EH (cell line): Measurements from ENCODE around the gene GPRC5B.

Experiments
- DNase-seq: peaks from one replicate; pipeline ENCODE4 v3.0.0-alpha.2; 2015; ENCODE audit warnings: low read depth

The GPRC5B gene

GRCh38 chr16:19844945-19845641 lies 39.6 kb downstream of the GPRC5B start:
- DNase-seq = peak; percentile 77

DNA sequence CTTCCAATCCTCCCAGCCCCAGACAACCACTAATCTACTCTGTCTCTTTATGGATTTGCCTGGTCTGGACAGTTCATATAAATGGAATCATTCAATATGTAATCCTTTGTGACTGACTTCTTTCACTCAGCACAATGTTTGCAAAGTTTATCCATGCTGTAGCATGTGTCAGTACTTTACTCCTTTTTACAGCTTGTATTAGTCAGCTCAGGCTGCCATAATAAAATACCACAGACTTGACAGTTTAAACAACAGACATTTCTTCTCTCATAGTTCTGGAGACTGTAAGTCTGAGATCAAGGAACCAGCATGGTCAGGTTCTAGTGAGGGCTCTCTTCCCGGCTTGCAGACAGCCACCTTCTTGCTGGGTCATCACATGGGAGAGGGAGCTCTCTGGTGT lies 41.3 kb downstream of the GPRC5B start:
- DNase-seq = peak; percentile 35

DNA sequence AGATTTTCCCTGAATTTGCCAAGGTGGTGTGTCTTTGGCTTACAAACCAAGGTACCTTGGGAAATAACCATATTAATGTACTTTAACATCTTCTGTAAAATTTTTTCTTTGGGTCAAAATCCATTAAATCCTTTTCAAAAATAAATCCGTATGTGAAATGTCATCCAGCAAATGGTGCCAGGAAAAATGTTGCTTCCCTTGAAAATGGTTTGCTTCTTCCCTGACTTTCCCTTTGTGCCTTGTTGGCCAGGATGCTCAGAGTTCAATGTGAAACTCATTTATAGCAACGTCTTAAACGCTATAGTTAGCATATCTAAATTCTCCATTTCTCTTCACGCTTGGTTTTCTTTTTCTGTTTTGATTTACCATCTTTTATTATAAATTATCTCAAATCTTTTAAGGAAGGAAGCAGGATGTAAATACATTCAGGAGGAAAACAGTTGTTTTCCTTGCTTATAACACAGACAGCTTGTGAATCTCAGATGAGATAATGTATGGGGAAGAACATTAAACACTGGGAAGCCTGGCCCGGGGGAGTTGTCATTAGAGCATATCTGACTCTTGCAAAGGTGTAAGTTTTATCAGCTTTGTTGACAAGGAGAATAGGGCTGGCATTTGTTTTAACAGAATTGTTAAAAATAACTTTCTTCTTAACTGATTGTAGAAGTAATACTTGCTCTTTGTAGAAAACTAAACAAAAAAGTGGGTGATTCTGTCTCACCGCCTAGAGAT lies 42.1 kb downstream of the GPRC5B start:
- no peak for DNase-seq

DNA sequence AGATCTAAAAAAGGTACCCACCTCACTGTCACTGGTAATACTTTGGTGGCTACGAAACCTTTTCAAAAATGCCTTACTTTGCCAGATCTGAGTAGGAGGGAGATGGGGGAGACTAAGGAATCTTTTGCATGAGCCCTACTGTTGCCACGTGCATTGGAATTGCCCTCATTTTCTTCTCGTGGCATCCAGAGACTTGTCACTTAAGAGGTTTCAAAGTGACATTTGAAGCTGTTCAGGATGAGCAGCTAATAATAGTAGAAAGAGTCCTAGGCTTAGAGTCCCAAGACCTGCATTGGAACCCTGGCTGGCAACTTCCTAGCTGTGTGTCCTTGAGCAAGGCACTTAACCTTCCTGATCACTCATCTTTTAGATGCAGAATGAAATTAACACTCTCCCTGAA lies 43.5 kb downstream of the GPRC5B start:
- DNase-seq = no peak

DNA sequence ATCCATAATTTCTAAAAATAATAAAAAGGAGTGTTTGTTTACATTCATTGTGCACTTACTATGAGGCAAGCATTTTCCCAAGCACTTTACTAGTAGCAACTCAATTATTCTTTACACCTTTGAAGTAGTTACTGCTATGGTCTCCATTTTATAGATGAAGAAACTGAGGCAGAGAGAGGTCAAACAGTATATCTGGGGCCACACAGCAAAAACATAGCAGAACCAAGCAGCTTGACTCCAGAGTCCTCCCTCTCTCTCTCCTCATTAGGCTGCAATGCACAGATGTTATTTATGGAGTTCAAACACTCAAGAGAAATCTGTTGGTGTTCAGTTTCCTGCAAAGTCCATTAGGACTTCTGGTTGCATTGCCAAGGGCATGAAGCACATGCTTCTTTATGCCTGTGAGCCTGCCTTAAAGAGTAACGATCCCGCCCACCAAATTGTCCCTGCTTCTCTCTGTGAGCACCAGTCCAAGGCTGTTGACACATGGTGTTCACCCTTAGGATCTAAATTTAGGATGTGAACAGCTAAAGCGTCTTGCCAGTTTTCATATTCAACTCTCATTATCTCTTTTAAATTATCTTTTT lies 44.0 kb downstream of the GPRC5B start:
- peak; percentile 10 for DNase-seq

- no peak for DNase-seq
Measured at GRCh38 chr16:19837984-19838707, 46.5 kb downstream of the GPRC5B start.

DNA sequence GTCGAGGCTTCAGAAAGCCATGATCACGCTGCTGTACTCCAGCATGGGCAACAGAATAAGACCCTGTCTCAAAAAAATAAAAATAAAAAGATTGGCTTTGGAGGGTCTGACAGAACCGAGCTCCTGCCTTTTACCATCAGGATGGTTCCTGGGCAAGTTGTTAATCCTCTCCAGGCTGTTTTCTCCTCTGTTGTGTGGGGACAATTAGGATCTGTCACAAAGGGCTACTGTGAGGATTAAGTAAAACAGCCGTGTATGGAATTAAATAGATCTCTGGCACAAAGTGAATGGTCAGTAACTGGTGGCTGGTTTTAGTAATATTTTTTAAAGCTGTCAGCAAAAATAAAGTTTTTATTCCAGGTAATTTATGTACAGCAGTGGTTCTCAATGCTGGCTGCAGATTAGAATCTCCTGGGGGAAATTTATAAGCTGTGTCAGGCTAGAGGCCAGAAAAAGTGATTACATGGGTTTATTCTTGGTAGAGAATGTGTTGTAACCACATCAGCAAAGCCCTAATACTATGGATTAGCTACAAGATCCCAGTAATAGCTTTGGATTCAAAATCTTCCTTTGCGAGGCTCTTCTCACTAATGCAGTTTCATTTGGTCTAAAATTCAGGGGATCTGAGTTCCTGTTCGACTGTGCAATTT lies 47.2 kb downstream of the GPRC5B start:
- DNase-seq = no peak

DNA sequence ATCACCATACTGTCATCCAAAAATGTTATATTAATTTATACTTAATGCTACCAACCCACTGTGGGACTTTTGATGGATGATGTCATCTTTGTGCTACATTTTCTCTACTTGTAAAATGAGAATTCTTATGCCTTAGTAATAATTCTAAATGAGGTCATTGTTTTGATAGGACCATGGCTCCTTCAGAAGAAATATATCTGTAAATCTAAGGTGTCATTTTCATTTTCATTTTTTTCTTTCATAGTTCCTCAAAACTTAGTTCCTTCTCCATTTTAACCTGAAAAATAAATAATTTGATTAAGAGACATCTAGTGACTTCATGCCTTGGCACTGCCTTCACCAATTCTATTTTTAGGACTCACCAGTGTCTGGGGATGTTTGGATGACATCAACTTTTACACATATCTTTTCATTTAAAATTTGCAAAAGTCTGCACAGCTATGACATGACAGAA lies 48.7 kb downstream of the GPRC5B start:
- peak; percentile 53 for DNase-seq

GRCh38 chr16:19835196-19835595 lies 49.5 kb downstream of the GPRC5B start:
- DNase-seq = no peak

- DNase-seq = no peak
Measured at GRCh38 chr16:19833581-19833980, 51.1 kb downstream of the GPRC5B start.

DNA sequence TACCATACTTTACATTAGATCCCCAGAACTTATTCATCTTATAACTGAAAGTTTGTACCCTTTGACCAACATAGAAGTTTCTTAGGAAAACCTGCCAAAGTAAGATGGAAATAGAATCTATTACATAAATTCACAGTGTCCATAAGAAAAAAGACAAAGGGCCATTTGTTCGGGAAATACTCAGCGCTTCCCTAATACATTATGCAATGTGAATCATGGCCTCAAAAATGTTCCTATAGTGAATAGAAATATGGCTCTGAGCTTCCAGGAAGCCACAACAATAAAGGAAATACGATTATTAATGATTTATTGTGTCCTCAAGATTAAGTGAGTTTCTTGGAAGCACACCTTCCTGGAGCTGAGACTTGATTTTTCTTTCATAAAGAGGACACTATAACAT lies 51.5 kb downstream of the GPRC5B start:
- DNase-seq = no peak

GRCh38 chr16:19831678-19832077 lies 53.0 kb downstream of the GPRC5B start:
- peak; percentile 80 for DNase-seq

DNA sequence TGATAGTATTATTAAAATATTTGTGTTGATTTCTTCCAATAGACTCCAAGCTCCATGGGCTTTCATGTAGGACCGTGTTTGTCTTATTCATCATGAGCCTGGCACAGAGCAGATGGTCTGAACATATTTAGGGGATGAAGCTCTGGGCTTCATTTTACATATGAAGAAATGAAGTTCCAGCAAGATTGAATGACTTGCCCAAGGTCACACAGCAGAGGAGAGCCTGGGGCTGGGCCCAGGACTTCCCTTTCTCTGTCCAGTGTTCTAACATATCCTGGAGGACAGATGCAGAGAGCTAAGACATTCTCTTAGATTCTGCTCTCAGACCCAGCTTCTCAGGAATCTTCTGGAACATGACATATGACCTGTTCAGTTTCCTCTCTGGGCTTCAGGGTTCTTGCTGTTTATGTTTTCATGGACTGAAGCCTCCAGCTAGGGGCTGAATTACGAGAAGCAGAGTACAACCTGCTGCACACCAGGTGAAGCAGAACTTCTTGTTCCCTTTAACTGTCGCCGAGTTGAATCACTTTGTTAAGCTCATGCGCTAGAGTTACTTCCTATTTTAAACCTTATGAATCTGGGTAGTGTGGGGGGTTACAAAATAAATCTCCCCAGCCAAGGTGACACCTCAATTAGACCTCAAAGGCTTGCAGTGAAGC lies 53.6 kb downstream of the GPRC5B start:
- no peak for DNase-seq

DNA sequence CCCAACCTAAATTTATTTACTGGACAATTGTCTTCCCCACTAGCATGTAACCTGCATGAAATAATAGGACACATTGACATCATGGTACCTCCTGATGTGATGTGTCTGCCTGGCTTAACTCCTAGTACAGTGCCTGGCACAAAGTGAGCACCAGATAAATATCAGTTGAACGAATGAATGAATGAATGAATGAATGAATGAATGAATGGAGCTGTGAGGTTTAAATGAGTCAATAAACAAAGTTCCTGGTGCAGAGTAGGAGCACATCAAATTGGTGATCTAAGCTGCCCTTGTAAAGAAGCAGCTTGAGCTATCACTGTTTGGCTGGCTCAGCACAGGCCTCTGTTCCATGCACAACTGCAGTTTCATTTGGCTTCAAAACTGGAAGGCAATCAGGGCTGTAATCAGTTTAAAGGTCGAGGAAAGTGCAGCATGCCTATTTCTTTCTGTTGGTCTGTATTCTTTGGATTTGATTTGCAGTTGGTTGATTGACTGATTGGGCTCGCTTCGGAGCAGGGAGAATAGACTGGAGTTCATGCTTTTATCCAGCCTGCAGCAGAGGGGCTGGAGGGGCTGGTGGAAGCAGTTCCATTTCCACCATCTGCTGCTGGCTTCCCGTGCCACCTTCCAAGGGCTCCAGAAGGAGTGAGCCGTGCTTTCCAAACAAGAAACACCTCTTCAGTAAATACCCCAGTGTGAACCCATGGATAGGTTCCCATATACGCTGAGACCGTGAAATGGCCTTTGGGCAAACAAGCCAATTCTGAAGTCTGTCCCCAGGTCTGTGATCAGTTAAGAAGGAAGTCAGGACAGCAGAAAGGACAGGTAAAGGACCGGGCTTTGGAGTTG lies 54.6 kb downstream of the GPRC5B start:
- no peak for DNase-seq

GRCh38 chr16:19824216-19824615 lies 60.4 kb downstream of the GPRC5B start:
- no peak for DNase-seq

DNA sequence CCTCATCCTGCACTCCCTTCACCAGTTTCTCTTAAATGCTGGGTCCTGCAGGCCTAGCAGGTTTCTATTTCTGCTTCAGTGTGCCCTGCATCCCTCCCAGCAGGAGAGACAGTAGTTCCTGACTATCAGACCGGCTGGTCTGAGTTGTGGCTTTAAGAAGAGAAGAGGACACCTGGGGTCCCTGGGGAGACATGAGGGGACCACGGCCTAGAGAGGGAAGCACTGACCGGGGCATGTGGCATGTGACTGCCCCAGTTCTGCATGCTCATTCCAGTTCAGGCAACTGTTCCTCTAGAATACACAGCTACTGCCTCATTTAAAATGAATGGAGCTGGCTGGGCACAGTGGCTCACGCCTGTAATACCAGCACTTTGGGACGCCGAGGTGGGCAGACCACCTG lies 61.3 kb downstream of the GPRC5B start:
- no peak for DNase-seq

GRCh38 chr16:19822533-19822932 lies 62.1 kb downstream of the GPRC5B start:
- DNase-seq = peak; percentile 43

- DNase-seq = no peak
Measured at GRCh38 chr16:19817875-19818274, 66.8 kb downstream of the GPRC5B start.

DNA sequence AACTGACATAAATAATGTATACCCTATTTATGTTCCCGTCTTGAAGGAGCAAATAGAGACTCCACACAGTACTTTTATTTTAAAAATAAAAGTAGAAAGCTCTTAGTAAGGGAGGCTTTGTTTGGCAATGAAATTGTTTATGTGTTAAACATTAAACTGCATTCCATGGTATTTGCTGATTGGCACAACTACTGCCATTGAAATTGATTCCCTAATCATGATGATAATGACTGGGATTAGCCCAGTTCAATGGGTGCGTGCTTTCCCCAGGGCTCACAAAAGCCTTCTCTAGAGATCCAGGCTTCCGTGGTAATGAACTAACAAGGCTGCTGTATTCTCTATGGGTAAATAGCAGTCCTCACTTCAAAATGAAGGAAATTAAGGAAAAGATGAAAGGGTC lies 67.5 kb downstream of the GPRC5B start:
- DNase-seq = no peak

DNA sequence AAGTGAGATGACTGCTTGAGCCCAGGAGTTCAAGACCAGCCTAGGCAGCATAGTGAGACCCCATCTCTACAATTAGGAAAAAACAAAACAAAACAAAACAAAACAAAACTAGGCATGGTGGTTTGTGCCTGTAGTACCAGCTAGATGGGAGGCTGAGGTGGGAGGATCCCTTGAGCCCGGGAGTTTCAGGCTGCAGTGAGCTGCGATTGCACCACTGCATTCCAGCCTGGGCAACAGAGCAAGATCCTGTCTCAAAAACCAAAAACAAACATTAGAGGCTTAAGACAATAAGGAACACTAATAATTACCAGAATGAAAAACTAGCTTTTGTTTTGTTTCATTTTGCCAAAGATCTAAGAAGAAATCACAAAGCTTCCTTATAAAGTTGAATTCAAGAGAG lies 69.2 kb downstream of the GPRC5B start:
- DNase-seq = no peak

DNA sequence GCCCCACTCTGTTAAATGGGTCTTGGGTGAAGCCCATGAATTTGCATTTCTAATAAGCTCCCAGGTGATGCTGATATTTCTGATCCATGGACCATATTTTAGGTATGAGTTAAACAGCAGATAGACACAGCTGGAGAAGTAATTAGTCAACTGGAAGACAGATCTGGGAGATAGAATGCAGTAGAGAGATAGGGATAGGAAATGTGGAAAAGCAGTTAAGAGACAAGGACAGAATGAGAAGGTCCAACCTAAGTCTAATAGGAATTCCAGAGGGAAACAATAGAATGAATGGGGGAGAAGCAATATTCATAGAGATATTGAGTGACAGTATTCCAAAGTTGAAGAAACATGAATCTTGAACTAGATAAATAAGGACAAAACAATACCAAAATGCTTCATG lies 71.7 kb downstream of the GPRC5B start:
- no peak for DNase-seq
